Activated CD4-positive, alpha-beta T cell treated with anti-CD3 and anti-CD28 coated beads for 1 hour (primary cell): ENCODE results near the gene SLC30A2.

ENCODE experiments used
- DNase-seq: peaks from one replicate; pipeline ENCODE4 v3.0.0-alpha.2; 2020

SLC30A2 gene

GRCh38 chr1:26020941-26021646 is 24.8 kb downstream of the SLC30A2 start:
- DNase-seq, result no peak

- DNase-seq, result no peak
Observed at GRCh38 chr1:26020330-26020768, 25.6 kb downstream of the SLC30A2 start.

GRCh38 chr1:26019641-26020315 is 26.1 kb downstream of the SLC30A2 start:
- no peak for DNase-seq

DNA sequence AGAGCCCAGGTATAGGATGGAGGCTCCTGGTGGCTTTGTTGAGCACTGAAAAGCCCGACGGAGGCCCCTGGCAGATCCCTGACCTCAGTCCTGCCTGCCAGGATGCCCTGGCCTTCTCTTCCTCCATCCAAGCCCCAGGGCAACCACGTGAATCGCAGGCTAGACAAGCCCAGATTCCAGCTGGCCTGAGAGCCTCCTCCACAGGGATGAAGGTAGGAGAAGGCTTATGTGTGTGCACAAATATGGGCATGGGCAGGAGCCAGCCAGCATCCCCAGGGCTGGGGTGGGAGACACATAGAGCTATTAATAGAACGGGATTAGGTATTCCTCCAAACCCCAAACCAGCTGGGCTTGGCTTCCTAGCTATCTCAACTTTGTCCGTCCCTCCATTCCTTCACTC is 28.3 kb downstream of the SLC30A2 start:
- no peak for DNase-seq

DNA sequence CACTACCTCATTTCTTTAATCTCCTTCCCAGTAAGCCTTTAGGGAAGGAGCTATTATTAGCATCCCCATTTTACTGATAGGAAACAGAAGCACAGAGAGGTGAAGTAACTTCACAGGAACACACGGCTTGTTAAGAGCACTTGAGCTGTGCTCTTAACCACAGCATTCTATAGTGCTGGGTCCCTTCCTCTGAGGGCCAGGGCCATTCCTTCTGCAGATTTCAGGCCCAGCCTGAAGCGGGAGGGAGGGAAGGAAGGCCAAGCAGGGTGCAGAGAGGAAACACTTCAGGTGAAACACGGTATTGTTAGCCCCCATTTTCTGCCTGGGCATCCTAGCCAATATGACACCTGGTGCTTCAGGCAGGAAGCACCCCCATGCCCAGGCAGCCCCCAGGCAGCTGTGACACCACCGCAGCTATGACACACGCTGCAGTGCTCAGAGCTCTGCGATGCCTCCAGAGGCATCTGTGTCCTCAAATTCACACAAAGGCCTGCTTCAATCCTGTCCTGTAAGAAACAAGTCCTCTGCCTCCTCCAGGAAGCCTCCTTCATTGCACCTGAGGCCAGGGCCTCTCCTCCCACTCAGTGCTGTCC is 28.9 kb downstream of the SLC30A2 start:
- no peak for DNase-seq

GRCh38 chr1:26016258-26016952 is 29.5 kb downstream of the SLC30A2 start:
- no peak for DNase-seq

- DNase-seq, result no peak
Observed at GRCh38 chr1:26015358-26015757, 30.6 kb downstream of the SLC30A2 start.

DNA sequence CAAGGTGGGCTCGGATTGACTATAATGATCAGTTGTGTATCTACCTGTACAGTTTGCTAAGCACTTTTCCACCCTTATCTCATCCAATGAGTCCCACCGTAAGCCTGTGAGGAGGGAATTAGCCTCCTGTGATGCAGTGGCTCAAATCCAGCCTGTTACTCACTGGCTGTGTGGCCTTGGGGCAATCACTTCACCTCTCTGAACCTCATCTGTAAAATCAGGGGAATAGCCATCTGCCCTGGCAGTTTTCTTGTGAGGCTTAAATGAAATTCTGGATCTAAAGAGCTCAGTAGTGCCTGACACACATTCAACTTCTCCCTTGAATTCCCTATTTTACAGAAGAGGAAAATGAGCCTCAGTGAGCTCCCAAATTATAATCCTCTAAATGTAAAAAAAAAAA is 31.7 kb downstream of the SLC30A2 start:
- DNase-seq, result no peak

DNA sequence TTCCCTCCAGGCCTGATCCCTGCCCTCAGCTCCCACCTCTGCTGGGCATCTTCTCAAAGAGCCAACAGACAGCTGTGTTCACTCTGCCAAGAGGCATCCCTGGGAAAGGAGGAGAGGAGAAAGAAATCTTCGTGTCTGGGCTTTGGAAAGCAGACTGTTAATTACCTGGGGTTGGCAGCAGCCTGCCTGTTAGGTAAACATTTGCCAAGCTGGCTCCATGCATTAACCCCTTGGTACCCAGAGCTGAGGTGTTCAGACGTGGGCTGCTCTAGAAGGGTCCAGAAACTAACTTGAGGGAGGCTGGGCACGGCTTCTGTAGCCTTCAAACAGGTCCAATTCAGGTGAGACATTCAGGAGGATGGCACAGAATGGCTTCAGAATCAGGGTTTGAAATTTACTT is 33.1 kb downstream of the SLC30A2 start:
- no peak for DNase-seq

- no peak for DNase-seq
Observed at GRCh38 chr1:26010825-26011224, 35.1 kb downstream of the SLC30A2 start.

GRCh38 chr1:26009796-26010447 is 36.0 kb downstream of the SLC30A2 start:
- no peak for DNase-seq

- DNase-seq, result no peak
Observed at GRCh38 chr1:26006710-26007109, 39.2 kb downstream of the SLC30A2 start.

GRCh38 chr1:26005434-26006105 is 40.3 kb downstream of the SLC30A2 start:
- no peak for DNase-seq

DNA sequence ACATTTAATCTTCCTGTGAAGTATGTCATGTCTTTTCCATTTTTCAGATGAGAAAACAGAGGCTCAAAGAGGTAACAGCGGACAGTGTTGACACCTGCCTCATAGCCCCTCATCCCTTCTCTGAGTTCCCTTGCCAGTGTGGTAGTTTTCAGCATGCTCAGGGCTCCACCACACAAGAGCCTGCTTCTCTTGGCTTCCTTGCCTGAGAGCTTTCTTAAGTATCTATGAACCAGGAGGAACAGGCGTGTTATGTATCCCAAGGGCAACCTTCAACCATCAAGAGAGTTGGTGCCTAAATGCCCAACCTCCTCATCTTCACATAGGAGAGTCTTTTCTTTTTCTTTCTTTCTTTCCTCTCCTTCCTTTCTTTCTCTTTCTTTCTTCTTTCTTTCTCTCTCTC is 42.2 kb downstream of the SLC30A2 start:
- DNase-seq, result no peak

DNA sequence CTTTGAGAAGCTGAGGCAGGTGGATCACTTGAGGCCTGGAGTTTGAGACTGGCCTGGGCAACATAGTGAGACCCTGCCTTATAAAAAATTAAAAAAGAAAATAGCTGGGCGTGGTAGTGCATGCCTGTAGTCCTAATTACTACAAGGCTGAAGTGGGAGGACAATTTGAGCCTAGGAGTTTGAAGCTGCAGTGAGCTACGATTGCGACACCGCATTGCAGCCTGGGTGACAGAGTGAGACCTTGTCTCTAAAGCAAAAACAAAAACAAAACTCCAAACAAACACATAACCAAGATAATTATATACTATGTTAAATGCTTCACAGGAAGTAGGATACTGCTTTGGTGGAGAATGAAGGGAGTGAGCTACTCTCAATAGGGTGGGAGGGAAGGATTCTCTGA is 42.7 kb downstream of the SLC30A2 start:
- DNase-seq, result no peak

GRCh38 chr1:25999041-25999800 is 46.7 kb downstream of the SLC30A2 start:
- DNase-seq, result no peak

DNA sequence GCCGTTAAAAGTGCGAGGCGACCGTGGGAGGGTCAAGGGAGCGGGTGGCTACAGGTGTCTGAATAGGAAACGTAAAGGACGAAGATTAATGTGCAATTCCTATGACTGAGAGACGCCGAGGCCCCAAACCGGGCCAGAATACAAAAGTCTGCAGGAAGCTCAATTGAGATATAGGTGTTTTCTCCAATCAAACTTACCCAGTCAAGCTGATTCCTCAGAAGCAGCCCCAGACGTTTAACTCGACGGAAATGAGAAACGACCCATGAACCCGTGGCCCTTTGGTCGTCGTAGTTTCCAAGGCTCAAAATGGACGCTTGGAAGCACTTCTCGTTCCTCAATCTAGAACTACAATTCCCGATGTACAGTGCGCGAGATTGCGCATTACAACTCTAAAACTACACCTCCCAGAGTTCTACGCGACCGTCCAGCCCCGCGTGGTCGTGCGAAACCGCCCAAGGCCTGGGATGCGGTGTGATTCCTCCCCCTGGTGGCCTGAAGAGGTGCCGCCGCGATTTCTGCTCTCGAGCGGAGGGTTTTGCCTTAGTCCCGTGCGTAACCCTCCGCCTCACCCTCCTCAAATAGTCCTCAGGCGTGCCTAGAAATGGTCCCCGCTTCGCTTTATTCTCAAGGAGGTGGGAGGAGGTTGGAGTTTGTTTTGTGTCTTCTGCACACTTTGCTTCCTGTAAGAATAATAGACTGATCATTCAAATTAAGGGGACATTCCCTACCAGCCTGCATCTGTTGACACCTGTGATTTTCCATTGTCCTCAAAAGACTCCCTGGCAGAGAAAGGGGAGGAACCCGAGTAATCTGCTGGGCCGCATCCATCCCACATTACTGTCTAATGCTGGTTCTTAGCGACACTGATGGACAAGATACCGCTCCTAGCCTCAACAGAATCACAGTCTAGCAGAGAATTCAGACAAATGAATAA is 47.8 kb downstream of the SLC30A2 start, which contains the start of gene PAFAH2:
TSS of gene PAFAH2 (minus strand) at position 236 of the 934 bp plus-strand sequence. CDS start 7,247 bp downstream, outside the sequence.
- DNase-seq, result peak; percentile 95

DNA sequence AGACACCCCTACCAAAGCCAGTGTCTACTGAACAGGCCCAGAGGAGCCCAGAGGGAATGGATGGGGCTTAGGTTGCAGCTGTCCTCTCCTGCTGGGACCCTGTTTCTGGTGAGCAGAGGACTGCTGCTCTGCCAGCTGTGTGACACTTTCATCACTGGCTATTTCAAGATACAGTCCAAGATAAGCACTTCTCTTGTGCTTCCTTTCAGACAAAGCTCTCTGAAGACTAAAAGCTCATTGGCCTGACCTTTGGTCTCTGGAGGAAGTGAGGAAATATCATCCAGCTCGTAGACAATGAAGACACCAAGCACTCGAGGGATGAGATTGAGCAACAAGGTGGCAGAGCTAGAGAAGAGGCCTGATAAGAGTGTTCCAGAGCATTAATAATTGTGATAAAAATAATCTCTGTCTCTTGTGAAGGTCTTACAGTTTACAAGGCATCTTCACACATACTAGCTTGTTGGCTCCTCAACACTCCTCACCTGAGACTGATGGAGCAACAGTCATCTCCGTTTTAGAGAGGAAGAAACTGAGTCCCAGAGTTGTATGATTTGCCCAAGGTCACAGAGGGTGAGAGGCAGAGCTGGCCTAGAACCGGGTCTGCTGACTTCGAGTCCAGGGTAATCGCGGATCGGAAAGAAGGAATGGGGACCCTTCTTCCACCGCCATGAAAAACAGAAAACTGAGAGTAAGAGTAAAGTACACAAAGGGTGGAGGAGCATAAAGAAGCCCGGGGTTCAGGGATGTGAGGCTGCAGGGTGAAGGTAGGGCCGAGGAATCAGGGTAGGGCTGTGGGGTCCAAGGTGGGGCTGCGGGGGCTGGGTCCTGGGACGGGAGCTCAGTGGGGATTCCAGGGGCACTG is 48.7 kb downstream of the SLC30A2 start:
- no peak for DNase-seq

DNA sequence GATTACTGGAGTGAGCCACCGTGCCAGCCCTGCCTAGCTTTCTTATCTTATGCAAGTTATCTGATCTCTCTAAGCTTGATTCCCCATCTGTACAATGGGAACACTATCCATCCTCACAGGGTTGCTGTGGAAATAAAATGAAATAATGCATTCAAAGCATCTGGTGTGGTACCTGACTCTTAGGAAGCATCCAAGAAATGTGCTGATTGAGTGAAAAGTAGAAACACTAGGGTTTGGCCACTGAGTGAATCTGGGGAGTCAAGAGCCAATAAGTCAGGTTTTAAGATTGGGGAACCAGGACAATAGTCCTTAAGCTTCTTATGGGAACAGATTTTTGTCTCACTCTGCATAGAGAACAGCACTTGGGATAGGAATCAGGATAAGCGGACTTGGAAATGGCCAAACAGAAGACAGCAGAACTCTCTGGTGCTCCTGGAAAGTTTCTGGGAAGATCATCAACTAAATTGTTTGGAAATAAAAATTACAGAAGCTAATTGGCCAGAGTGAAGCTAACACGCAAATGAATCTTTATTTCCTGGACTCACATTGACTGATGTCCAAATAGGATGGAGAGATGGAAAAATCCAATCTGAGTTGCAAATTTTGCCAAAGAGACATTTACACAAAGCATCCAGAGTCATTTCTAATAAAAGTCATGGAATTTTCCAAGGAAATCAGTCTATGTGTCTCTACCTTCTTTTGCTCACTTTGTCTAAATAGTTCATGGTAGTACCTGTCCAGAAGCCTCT is 51.3 kb downstream of the SLC30A2 start:
- DNase-seq, result no peak
